NAMALWA (cell line): ENCODE data around the gene EGFR.
A peak's percentile ranks its signal among the peaks of the same experiment; 100 is the strongest.

Experiments
- DNase-seq: peaks from one replicate; pipeline ENCODE4 v3.0.0-alpha.2; 2015; ENCODE audit warnings: low spot score

The EGFR gene

GRCh38 chr7:55036950-55037736 is 18.3 kb downstream of the EGFR start:
- DNase-seq = no peak

GRCh38 chr7:55043691-55044370 is 25.0 kb downstream of the EGFR start:
- no peak for DNase-seq

GRCh38 chr7:55044371-55044717 is 25.5 kb downstream of the EGFR start:
- no peak for DNase-seq

GRCh38 chr7:55044791-55045190 is 26.0 kb downstream of the EGFR start:
- no peak for DNase-seq

- no peak for DNase-seq
Measured at GRCh38 chr7:55046582-55047342, 27.9 kb downstream of the EGFR start.

GRCh38 chr7:55048221-55048859 is 29.5 kb downstream of the EGFR start:
- no peak for DNase-seq

GRCh38 chr7:55050281-55050680 is 31.5 kb downstream of the EGFR start:
- DNase-seq = peak; percentile 39

GRCh38 chr7:55052081-55052480 is 33.3 kb downstream of the EGFR start:
- DNase-seq = no peak

- no peak for DNase-seq
Measured at GRCh38 chr7:55052741-55053427, 34.1 kb downstream of the EGFR start.

- no peak for DNase-seq
Measured at GRCh38 chr7:55053651-55054571, 35.1 kb downstream of the EGFR start.

GRCh38 chr7:55054758-55055157 is 35.9 kb downstream of the EGFR start:
- no peak for DNase-seq

- DNase-seq = no peak
Measured at GRCh38 chr7:55055479-55055878, 36.7 kb downstream of the EGFR start.

GRCh38 chr7:55056068-55056467 is 37.3 kb downstream of the EGFR start:
- DNase-seq = no peak

GRCh38 chr7:55056577-55057480 is 38.0 kb downstream of the EGFR start:
- no peak for DNase-seq

GRCh38 chr7:55058314-55058713 is 39.5 kb downstream of the EGFR start:
- DNase-seq = no peak

- no peak for DNase-seq
Measured at GRCh38 chr7:55059021-55059420, 40.2 kb downstream of the EGFR start.

GRCh38 chr7:55060085-55060484 is 41.3 kb downstream of the EGFR start:
- no peak for DNase-seq

- DNase-seq = no peak
Measured at GRCh38 chr7:55060636-55061022, 41.8 kb downstream of the EGFR start.

GRCh38 chr7:55061726-55062499 is 43.1 kb downstream of the EGFR start:
- no peak for DNase-seq
